8988T (cell line): ENCODE data around the gene DIRAS1.
"Not testable (repeated sequence)": the region's sequence is repeated elsewhere in the genome, so short reads cannot be mapped to it uniquely, and the experiment has no call there.

Experiments used
- DNase-seq: peaks from one replicate; pipeline ENCODE4 v3.0.0; 2011

The DIRAS1 gene

DNA sequence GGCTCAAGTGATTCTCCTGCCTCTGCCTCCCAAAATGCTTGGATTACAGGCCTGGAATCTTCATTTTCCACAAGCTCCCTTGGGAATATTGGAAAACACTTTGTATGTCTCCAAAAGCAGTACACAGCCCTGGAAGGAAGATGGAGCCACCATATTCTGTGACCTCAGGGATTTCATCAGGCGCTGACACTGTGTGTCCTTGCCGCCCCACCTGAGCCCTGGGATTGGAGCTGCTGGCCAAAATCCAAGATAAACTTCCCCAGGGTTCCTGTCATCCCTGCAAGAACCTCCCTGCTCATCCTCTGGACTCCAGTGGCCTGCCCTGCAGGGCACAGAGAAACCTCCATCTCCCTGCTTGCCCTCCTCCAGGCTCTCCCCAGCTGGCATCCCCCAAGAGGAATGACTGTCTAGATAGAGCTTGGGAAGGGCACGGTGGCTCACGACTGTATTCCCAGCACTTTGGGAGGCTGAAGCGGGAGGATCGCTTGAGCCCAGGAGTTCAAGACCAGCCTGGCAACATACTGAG, 17.4 kb downstream of the DIRAS1 start:
- DNase-seq, result no peak

DNA sequence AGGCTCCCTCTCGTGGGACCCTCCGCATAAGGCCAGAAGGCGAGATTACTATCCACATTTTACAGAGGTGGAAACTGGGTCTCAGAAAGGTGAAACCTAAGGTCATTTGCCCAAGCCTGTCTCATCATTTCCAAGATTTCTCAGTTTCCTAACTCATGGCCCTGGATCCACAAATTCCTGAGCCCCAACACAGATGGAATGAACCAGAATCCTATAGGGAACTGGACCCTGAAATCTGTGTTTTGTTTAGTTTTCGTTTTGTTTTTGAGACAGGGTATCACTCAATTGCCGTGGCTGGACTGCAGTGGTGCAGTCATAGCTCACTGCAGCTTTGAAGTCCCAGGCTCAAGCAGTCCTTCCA, 18.1 kb downstream of the DIRAS1 start:
- DNase-seq, result no peak

DNA sequence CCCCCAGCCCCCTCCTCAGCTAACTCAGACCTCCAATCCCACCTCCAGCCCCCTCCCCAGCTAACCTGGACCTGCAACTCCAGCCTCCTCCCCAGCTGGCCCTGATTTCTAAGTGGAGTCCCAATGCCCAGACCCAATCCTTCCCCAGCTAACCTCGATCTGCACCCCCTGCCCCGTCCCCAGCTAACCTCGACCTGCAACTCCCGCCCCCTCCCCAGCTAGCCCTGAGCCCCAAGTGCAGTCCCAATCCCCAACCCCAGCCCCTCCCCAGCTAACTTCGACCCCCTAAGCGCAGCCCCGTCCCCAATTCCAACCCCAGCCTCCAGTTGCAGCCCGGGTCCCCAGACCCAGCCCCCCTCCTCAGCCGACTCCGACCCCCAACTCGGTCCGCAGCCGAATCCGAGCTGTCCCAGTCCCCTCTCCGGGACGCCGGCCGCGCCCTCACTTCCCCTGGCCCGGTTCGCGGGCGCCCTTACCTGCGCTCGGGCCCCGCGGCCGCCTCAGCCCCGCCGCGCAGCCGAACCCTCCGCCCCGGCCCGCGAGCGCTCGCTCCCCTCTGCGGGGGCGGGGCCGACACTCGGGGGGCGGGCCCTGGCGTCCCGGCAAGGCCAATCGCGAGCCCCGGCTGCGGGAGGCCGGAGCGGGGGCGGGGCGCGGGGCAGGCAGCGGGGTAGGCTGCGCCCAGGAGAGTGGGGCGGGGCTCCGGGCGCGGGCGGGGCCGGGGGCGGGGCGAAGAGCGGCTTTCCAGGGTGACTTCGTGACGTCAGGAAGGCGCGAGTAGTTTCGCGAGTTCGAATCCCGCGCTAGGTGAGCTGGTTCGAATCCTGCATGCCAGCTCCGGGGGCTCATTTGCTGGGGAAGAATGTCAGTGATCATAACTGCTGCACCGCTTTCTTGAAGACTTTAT, 18.7 kb downstream of the DIRAS1 start, which contains the start of gene GNG7:
Gene GNG7 (minus strand): TSS at position 525 of the 907 bp plus-strand sequence. CDS start 182,006 bp downstream, outside the sequence.
- peak; percentile 99 for DNase-seq

DNA sequence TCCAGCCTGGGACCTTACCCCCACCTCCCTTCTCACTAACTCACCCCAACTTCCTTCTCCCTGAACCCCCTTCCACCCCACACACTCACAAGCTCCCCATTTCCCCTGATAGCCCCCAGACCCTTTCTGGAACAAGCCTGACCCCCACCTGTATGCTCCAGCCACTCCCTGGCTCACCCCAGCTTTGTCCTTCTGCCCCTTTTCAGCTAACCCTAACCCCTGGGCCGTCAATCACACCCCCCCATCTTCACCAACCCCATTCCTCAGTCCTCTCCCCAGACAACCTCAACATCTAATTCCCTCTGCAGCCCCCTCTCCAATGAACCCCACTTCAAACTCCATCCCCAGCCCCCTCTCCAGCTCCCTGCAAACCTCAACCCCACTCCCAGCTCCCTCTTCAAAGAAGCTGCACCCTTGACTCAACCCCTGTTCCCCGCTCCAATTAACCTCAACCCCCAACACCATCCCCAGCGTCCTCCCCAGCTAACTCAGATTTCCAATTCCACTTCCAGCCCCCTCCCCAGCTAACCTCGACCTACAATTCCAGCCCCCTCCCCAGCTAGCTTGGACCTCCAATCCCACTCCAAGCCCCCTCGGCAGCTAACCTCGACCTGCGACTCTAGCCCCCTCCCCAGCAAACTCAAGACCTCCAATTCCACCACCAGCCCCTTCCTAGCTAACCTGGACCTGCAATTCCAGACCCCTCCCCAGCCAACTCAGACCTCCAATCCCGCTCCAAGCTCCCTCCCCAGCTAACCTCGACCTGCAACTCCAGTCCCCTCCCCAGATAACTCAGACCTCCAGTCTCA, 19.6 kb downstream of the DIRAS1 start:
- DNase-seq, result no peak

DNA sequence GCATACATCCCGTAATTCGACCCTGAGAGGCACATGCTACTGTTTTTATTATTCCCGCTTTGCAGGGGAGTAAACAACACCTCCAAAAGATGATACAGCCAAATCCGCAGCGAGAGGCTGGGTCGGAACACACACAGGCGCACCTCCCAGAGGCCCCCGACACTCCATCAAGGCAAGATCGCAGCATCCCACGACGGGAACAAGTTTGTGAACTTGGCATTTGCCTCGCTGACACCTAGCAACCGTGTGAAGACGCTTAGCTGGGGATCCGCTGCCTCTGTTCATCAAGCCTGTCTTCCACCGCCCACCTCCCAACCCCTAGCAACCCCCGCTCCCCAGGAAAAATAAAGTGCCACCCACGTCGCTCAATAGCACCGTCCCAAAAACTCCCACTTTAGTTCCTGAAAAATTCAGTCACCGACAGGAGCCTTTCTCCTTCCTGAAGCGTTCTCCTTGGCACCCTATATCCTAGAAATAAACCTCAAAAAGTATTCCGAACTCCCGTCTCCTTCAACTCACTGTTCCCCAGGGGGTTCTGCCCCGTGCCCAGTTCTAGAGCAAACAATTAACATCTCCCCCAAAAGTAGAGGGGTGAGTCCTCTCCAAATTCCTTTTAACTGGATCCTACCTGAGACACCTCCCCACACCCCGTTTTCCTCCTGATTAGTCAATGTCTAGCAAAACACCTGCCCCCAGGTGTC, 20.4 kb downstream of the DIRAS1 start:
- no peak for DNase-seq

- no peak for DNase-seq
Observed at GRCh38 chr19:2699413-2700140, 21.6 kb downstream of the DIRAS1 start.

GRCh38 chr19:2694196-2694595, 27.0 kb downstream of the DIRAS1 start:
- DNase-seq, result no peak

DNA sequence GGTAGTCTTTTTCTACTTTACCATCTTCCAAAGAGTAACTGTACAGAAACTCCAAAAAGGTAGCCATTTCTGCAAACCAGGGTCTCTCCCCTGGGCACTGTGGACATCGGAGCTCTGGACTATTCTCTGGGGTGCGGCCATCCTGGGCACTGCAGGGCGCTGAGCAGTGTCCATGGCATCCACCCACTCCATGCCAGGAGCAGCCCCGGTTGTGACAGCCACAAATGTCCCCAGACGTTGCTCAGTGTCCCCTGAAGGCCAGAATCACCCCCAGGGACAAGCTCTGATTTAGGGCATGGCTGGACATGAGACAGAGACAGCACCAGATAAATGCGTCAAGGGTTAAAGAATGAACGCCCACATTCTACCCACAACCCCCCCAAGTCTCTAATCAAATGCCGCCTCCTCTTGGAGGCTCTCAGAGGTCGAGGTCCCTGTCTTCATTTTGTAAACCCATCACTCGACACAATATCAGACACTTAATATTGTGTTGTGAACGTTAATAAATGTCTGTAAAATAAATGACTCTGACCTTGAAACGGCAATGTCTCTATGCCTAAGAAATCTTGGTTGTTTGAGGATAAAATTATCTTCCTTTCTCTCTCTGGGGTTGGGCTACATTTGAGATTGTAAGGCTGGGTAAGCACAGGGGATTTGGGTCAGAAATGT, 27.5 kb downstream of the DIRAS1 start:
- DNase-seq, result no peak

DNA sequence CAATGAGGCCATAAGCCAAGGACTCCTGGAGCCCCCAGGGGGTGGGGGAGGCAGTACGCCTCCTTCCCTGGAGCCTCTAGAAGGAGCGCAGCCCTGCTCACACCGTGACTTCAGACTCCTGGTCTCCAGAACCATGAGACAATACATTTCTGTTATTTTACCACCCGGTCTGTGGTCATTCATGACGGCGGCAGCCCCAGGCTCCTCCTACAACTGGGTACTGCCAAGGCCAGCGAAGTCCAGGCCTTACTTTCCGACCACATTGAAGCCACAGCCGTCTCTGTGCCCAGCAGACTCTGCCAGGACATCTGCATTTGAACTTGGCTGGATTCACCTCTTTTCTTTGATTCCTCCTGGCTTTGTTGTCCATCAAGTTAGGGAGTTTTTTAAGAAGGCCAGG, 29.2 kb downstream of the DIRAS1 start:
- no peak for DNase-seq

DNA sequence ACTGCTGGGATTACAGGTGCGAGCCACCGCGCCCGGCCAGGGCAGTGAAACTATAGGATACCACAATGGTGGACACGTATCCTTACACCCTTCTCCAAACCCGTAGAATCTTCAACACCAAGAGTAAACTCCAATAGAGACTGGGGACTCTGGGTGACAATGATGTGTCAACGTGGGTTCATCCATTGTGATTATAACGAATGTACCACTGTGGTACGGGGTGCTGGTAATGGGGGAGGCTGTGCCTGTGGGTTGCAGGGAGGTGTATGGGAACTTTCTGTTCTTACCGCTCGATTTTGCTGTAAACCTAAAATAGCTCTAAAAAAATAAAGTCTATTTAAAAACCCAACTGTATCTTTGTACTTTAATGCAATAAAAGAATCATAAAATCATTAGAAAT, 30.3 kb downstream of the DIRAS1 start:
- DNase-seq, result no peak

GRCh38 chr19:2686360-2686759, 34.8 kb downstream of the DIRAS1 start:
- no peak for DNase-seq

GRCh38 chr19:2685204-2685704, 35.9 kb downstream of the DIRAS1 start:
- no peak for DNase-seq

DNA sequence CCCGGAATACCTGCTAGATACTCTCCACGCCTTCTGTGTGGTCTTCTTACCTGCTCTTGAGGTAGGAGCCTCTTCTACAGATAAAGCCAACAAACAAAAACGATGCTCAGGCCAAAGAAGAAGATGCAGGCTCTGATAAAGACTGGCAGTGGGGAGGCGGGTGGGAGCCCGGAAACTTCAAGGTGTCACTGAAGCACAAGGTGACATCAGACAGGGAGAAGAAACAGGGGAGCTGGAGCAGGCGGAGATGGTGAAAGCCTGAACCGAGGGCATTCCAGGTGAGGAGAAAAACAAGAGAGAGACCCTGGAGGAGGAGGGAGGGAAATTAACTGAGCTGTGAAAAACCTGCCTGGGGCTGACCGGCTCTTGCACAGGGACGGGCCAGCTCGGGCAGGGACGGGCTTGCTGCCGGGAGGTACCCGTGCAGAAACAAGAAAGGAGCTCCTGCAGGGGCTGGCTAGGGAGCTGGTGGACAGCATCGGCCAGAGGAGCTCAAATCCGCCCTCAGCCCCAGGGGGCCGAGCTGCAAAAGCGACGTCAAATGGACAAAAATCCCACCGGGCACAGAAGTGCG, 37.7 kb downstream of the DIRAS1 start:
- DNase-seq, result no peak

GRCh38 chr19:2680808-2681207, 40.4 kb downstream of the DIRAS1 start:
- no peak for DNase-seq

GRCh38 chr19:2679439-2679838, 41.7 kb downstream of the DIRAS1 start:
- no peak for DNase-seq

DNA sequence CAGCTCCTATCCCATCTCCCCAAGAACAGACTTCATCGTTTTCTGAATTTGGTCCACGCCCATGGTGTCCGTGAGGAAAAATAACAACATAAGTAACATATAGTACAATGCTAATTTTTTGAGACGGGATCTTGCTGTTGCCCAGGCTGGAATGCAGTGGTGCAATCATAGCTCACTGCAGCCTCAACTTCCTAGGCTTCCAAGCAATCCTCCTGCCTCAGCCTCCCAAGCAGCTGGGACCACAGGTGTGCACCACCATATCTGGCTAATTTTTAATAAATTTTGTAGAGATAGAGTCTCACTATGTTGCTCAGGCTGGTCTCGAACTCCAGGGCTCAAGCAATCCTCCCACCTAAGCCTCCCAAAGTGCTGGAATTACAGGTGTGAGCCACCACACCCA, 42.2 kb downstream of the DIRAS1 start:
- not testable (repeated sequence) for DNase-seq

GRCh38 chr19:2678044-2678671, 43.0 kb downstream of the DIRAS1 start:
- no peak for DNase-seq

- DNase-seq, result no peak
Observed at GRCh38 chr19:2676823-2677222, 44.3 kb downstream of the DIRAS1 start.

GRCh38 chr19:2675892-2676291, 45.3 kb downstream of the DIRAS1 start:
- no peak for DNase-seq

DNA sequence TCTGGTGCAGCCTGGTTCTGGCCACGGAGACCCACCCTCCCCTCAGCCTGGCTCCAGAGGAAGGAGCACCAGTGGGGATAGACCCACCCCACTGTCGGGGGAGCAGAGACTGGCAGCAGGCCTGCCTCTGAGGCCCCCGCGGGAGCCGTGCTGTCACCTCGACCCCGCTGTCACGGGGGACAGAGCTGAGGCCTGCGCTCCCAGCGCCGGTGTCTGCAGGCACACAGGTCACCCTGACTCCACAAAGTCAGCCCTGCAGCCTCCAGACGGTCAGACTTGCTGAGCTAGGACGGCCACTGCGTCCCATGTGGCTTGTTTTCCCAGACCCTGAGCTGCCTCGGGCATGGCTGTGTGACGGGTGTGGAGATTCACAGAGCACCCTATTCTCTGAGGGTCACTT, 51.0 kb downstream of the DIRAS1 start:
- no peak for DNase-seq
